Parathyroid adenoma (tissue), 2 donors: Measurements from ENCODE around the gene COQ8B.

ENCODE experiments used
- H2AFZ ChIP-seq: fragments of 300-600 bp; sonication (generic); one replicate; pipeline ENCODE4 v1.7.0; 2017; ENCODE audit warnings: antibody characterized with exemption, mild to moderate bottlenecking
- H3K27ac ChIP-seq: fragments of 300-600 bp; sonication (generic); one replicate; pipeline ENCODE4 v1.7.0; 2017
- H3K27me3 ChIP-seq: fragments of 300-600 bp; sonication (generic); one replicate; pipeline ENCODE4 v1.7.0; 2017; ENCODE audit warnings: low read length; ENCODE audit not compliant: control insufficient read depth, insufficient read depth
- H3K36me3 ChIP-seq: fragments of 300-600 bp; sonication (generic); one replicate; pipeline ENCODE4 v1.7.0; 2017; ENCODE audit warnings: low read length; ENCODE audit not compliant: control insufficient read depth, insufficient read depth
- H3K4me1 ChIP-seq: fragments of 300-600 bp; sonication (generic); one replicate; pipeline ENCODE4 v1.7.0; 2017; ENCODE audit warnings: control low read depth
- H3K4me2 ChIP-seq: fragments of 300-600 bp; sonication (generic); one replicate; pipeline ENCODE4 v1.7.0; 2017; ENCODE audit warnings: low read length
- H3K4me3 ChIP-seq: fragments of 300-600 bp; sonication (generic); one replicate; pipeline ENCODE4 v1.7.0; 2017; ENCODE audit warnings: low read depth, low read length
- H3K79me2 ChIP-seq: fragments of 300-600 bp; sonication (generic); one replicate; pipeline ENCODE4 v1.7.0; 2017; ENCODE audit warnings: control low read depth
- H3K9ac ChIP-seq: fragments of 300-600 bp; sonication (generic); one replicate; pipeline ENCODE4 v1.7.0; 2017; ENCODE audit warnings: mild to moderate bottlenecking
- H3K9me3 ChIP-seq: fragments of 300-600 bp; sonication (generic); one replicate; pipeline ENCODE4 v1.7.0; 2017; ENCODE audit warnings: low read length; ENCODE audit not compliant: control insufficient read depth
- CTCF ChIP-seq: fragments of 300-600 bp; sonication (generic); IDR thresholded peaks from one replicate; pipeline ENCODE4 v1.7.0; 2017; ENCODE audit warnings: antibody characterized with exemption, mild to moderate bottlenecking
- donor health status: primary hyperparathyroidism.

COQ8B gene

GRCh38 chr19:40674291-40674690 lies 42.4 kb downstream of the COQ8B start:
- Histone ChIP-seq H2AFZ (no peak overlapping the region), H3K4me1 (no peaks in the 10 kb centered on the region), H3K36me3 (no peaks in the 10 kb centered on the region), H3K9ac (no peak overlapping the region), H3K4me2 (no peak overlapping the region), H3K9me3 (no peaks in the 10 kb centered on the region), H3K4me3 (no peak overlapping the region), H3K27ac (no peak overlapping the region), H3K27me3 (no peaks in the 10 kb centered on the region), H3K79me2 (no peaks in the 10 kb centered on the region)
- TF ChIP-seq CTCF: no peak

- Histone ChIP-seq H2AFZ (no peak overlapping the region), H3K4me2 (no peak overlapping the region), H3K27me3 (no peaks in the 10 kb centered on the region), H3K36me3 (no peaks in the 10 kb centered on the region), H3K9me3 (no peaks in the 10 kb centered on the region), H3K9ac (no peak overlapping the region), H3K27ac (no peak overlapping the region), H3K79me2 (no peaks in the 10 kb centered on the region), H3K4me3 (no peak overlapping the region), H3K4me1 (no peaks in the 10 kb centered on the region)
- TF ChIP-seq CTCF: no peak
These were observed 43.3 kb downstream of the COQ8B start for GRCh38 chr19:40673397-40673796.

GRCh38 chr19:40672573-40673299 lies 44.0 kb downstream of the COQ8B start:
- no peaks in the 10 kb centered on the region for H3K27me3 ChIP-seq
- no peak overlapping the region for H2AFZ ChIP-seq
- no peaks in the 10 kb centered on the region for H3K4me1 ChIP-seq
- H3K9me3 ChIP-seq: no peaks in the 10 kb centered on the region
- H3K27ac ChIP-seq: no peak overlapping the region
- no peak overlapping the region for H3K4me2 ChIP-seq
- H3K9ac ChIP-seq: no peak overlapping the region
- H3K36me3 ChIP-seq: no peaks in the 10 kb centered on the region
- H3K79me2 ChIP-seq: no peaks in the 10 kb centered on the region
- no peak for TF ChIP-seq CTCF
- H3K4me3 ChIP-seq: no peak overlapping the region

GRCh38 chr19:40672038-40672437 lies 44.6 kb downstream of the COQ8B start:
- Histone ChIP-seq H3K27ac (no peak overlapping the region), H3K9me3 (no peaks in the 10 kb centered on the region), H3K4me3 (no peak overlapping the region), H3K4me2 (no peak overlapping the region), H3K27me3 (no peaks in the 10 kb centered on the region), H3K79me2 (no peaks in the 10 kb centered on the region), H3K4me1 (no peaks in the 10 kb centered on the region), H3K9ac (no peak overlapping the region), H2AFZ (no peak overlapping the region), H3K36me3 (no peaks in the 10 kb centered on the region)
- TF ChIP-seq CTCF: no peak

- Histone ChIP-seq H3K36me3 (no peaks in the 10 kb centered on the region), H3K9ac (no peak overlapping the region), H3K4me3 (no peak overlapping the region), H2AFZ (no peak overlapping the region), H3K27me3 (no peaks in the 10 kb centered on the region), H3K27ac (no peak overlapping the region), H3K79me2 (no peaks in the 10 kb centered on the region), H3K4me1 (peaks cover 2% of the 10 kb centered on the region), H3K4me2 (no peak overlapping the region), H3K9me3 (no peaks in the 10 kb centered on the region)
- no peak for TF ChIP-seq CTCF
These were observed 45.3 kb downstream of the COQ8B start for GRCh38 chr19:40671404-40671803.
